Panc1 (cell line): ENCODE data around the gene WNT7A. TPM values are rescaled to one million over a fixed set of nuclear protein-coding genes. Genes with fewer than 3 reads are reported as not detected.

Source experiments
- ATAC-seq: fragments of 200-7000 bp; cut with Tn5 transposase; 2 replicates; pipeline ENCODE4 v1.9.1; 2020; ENCODE audit warnings: mild to moderate bottlenecking, moderate library complexity
- BruUV-seq: library from RNA; stranded (reverse); fragments of 400-500 nt; replicated peaks from 2 replicates; lab custom pipeline; 2021; lab: Mats Ljungman, UMichigan
- CTCF ChIA-PET: fragments of 300-600 bp; sonication (Branson Sonifier 250); formaldehyde crosslinking; loops from one replicate; lab custom pipeline; 2022; ENCODE audit warnings: antibody characterized with exemption; lab: Charles Lee
- POLR2A ChIA-PET: fragments of 300-600 bp; sonication (Branson Sonifier 250); formaldehyde crosslinking; loops from one replicate; lab custom pipeline; 2022; ENCODE audit warnings: antibody characterized with exemption; lab: Charles Lee
- DNase-seq: peaks from one replicate; pipeline ENCODE4 v3.0.0-alpha.2; 2010; ENCODE audit warnings: low read depth, low spot score
- H3K27ac ChIP-seq: 2 replicates; pipeline ENCODE4 v1.5.1; 2011; ENCODE audit warnings: mild to moderate bottlenecking, low read length, inconsistent platforms
- H3K27me3 ChIP-seq: fragments of 200-500 bp; sonication (Bioruptor generic); 2 replicates; pipeline ENCODE4 v1.6.0; 2014; ENCODE audit warnings: low read length, inconsistent platforms; ENCODE audit not compliant: control insufficient read depth, insufficient read depth
- H3K36me3 ChIP-seq: fragments of 200-500 bp; sonication (Bioruptor generic); 2 replicates; pipeline ENCODE4 v1.5.1; 2014; ENCODE audit warnings: inconsistent platforms, mild to moderate bottlenecking, low read length, moderate library complexity; ENCODE audit not compliant: control insufficient read depth, insufficient read depth
- H3K4me1 ChIP-seq: 2 replicates; pipeline ENCODE4 v1.5.1; 2011; ENCODE audit warnings: inconsistent platforms, mild to moderate bottlenecking, low read length, moderate library complexity; ENCODE audit not compliant: control insufficient read depth, insufficient read depth
- H3K4me3 ChIP-seq, 2 experiments: 2 replicates each; pipeline ENCODE4 v1.5.1; 2011 to 2012; ENCODE audit warnings: low read depth in 2 of 2, low read length in 2 of 2, mild to moderate bottlenecking in 2 of 2, inconsistent platforms in 1 of 2, moderate library complexity in 1 of 2
- H3K9me3 ChIP-seq: fragments of 200-500 bp; sonication (Bioruptor generic); 2 replicates; pipeline ENCODE4 v1.5.1; 2014; ENCODE audit warnings: low read depth, mild to moderate bottlenecking, inconsistent platforms, low read length, moderate library complexity; ENCODE audit not compliant: control insufficient read depth, insufficient read depth
- CTCF ChIP-seq: fragments of 450-650 bp; IDR thresholded peaks from 2 replicates; pipeline ENCODE4 v1.5.1; 2017; ENCODE audit warnings: mild to moderate bottlenecking
- POLR2AphosphoS5 ChIP-seq: IDR thresholded peaks from 2 replicates; pipeline ENCODE4 v1.6.1; 2012; ENCODE audit warnings: mild to moderate bottlenecking, low read depth, low read length, moderate library complexity
- REST ChIP-seq, 2 experiments: IDR thresholded peaks; 2 replicates each; pipeline ENCODE4 v1.6.1; 2011 to 2012; ENCODE audit warnings: low read depth in 2 of 2, control low read depth in 1 of 2, low read length in 1 of 2, mild to moderate bottlenecking in 1 of 2, moderate library complexity in 1 of 2; ENCODE audit not compliant: insufficient read depth in 1 of 2
- SIN3A ChIP-seq: IDR thresholded peaks from 2 replicates; pipeline ENCODE4 v1.6.1; 2012; ENCODE audit warnings: low read depth, mild to moderate bottlenecking, low read length, moderate library complexity, borderline replicate concordance; ENCODE audit not compliant: insufficient read depth
- TCF7L2 ChIP-seq: IDR thresholded peaks from 2 replicates; pipeline ENCODE4 v1.6.1; 2011; ENCODE audit warnings: mild to moderate bottlenecking, low read depth, low read length, inconsistent platforms
- in situ Hi-C: cut with HindIII; loops from 2 replicates; pipeline ENCODE4 v1.10.0; 2016; ENCODE audit warnings: low sequenced_read_pairs, low pct_unique_long_range_greater_than_20kb
- intact Hi-C: fragments of 100-400 bp; cut with micrococcal nuclease; formaldehyde crosslinking; loops from one replicate; pipeline ENCODE4 v1.10.0; 2022; ENCODE audit not compliant: unreplicated experiment
- total RNA-seq: library from RNA; stranded (reverse); gene quantifications from one replicate; pipeline ENCODE4 v1.2.1, GENCODE V29; 2021; ENCODE audit not compliant: unreplicated experiment

The WNT7A gene
- total RNA-seq, 1 experiment from 2014 or later, result not detected

DNA sequence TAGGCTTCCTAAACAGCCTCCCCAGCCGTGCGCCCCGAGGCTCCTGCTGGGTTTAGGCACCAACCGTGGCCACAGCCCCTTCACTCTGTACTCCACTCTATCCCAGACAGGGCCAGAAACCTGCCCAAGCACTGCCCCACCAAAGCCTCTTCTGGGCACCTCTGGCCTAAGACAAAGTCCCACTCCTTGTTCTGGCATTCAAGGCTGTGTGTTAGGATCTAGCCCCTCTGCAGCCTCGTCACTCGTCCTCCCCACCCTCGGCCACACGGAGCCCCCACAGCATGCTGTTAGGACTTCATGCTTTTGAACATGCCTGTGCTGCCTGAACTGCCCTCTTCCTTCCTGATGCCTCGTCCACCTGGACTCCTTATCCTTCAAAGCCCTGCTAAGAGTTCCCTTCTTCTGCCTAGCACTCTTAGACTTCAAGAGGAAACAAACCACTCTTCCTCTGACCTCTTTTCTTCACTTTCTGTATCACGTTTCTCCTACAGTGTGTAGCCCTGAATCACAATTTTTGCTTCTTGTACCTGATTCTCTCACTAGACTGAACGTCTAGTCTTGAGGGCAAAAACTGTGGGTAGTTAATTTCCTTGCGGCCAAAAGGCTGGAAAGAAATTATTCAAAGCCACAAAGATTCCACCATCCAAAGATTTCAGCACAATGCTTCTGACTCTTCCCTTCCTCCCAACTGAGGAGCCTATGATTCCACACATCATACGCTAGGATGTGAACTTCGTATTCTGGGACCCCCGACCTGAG is 28.6 kb downstream of the WNT7A start:
- ATAC-seq (no peak), DNase-seq (no peak)
- Histone ChIP-seq H3K4me1 (no peaks in the 10 kb centered on the region), H3K9me3 (no peaks in the 10 kb centered on the region), H3K36me3 (no peaks in the 10 kb centered on the region), H3K27ac (no peak overlapping the region), H3K27me3 (no peaks in the 10 kb centered on the region), H3K4me3 (no peak overlapping the region)
- TF ChIP-seq SIN3A (no peak), CTCF (no peak), TCF7L2 (no peak), POLR2AphosphoS5 (no peak), REST (IDR thresholded peaks at IDR 0.05; ENCODE audit: insufficient read depth in 1 of 2, low read depth in 2 of 2, low read length in 1 of 2) (no peak)
- no TSS peak for BruUV-seq
- intact Hi-C loops (no loop called here), in situ Hi-C loops (no loop called here)
- ChIA-PET CTCF (no interaction called here), POLR2A (no interaction called here)

GRCh38 chr3:13850161-13850945 is 29.5 kb downstream of the WNT7A start:
- DNase-seq (no peak), ATAC-seq (0 out of 2 replicates have a peak, but pooled peaks have one; percentile 34)
- TF ChIP-seq POLR2AphosphoS5, result no peak
- TF ChIP-seq SIN3A, result no peak
- TF ChIP-seq TCF7L2, result no peak
- no peak for TF ChIP-seq CTCF
- no peak for TF ChIP-seq REST (IDR thresholded peaks at IDR 0.05; ENCODE audit: insufficient read depth in 1 of 2, low read depth in 2 of 2, low read length in 1 of 2)
- Histone ChIP-seq H3K36me3 (no peaks in the 10 kb centered on the region), H3K27me3 (no peaks in the 10 kb centered on the region), H3K9me3 (no peaks in the 10 kb centered on the region), H3K4me1 (no peaks in the 10 kb centered on the region), H3K4me3 (no peak overlapping the region), H3K27ac (no peak overlapping the region)
- ChIA-PET CTCF (no interaction called here), POLR2A (no interaction called here)
- in situ Hi-C loops, result no loop called here
- no TSS peak for BruUV-seq
- intact Hi-C loops, result no loop called here
